ENCODE results near the gene ALOX15. TPM values are rescaled to one million over a fixed set of nuclear protein-coding genes. Genes with fewer than 3 reads are reported as not detected.

ALOX15 gene
- total RNA-seq, 1 experiment from 2014 or later: 0.50 TPM

- intact Hi-C loops (cut with micrococcal nuclease; ENCODE audit: unreplicated experiment): loop anchor here (2.0 kb wide), 1 partner anchor 18 kb away; no protein-coding TSS in a partner anchor
- H3K4me3 ChIP-seq (ENCODE audit: low read depth, low read length): peak overlapping the region; percentile 71
- peak overlapping the region; percentile 41 for H3K27ac Mint-ChIP-seq (ENCODE audit: unreplicated experiment)
- no peaks in the 10 kb centered on the region for H3K36me3 ChIP-seq (ENCODE audit: control insufficient read depth, insufficient read depth, low read length)
- H3K27me3 ChIP-seq (replicated peaks; ENCODE audit: control insufficient read depth, insufficient read depth, low read length): no peaks in the 10 kb centered on the region
- CTCF ChIA-PET: interaction anchor here (0.5 to 2.1 kb wide), 4 partner anchors 18 to 57 kb away, joined by 3 to 14 read pairs (median 7); partner anchors contain the start of gene ALOX15
- no peak for TF ChIP-seq CTCF (IDR thresholded peaks at IDR 0.05; ENCODE audit: insufficient read depth in 1 of 2, low read depth in 1 of 2, low read length in 1 of 2, severe bottlenecking in 1 of 2, unreplicated experiment in 1 of 2)
- H3K4me3 Mint-ChIP-seq (ENCODE audit: unreplicated experiment): peak overlapping the region; percentile 84
- no peaks in the 10 kb centered on the region for H3K9me3 Mint-ChIP-seq (ENCODE audit: unreplicated experiment)
- peaks cover 15% of the 10 kb centered on the region for H3K36me3 Mint-ChIP-seq (ENCODE audit: insufficient read depth, unreplicated experiment)
- BruUV-seq (replicated peaks): no TSS peak
- peaks cover 22% of the 10 kb centered on the region; the same call in 1 of the 2 replicates for H3K4me1 ChIP-seq
- H3K9me3 ChIP-seq: no peaks in the 10 kb centered on the region
- peaks cover 14% of the 10 kb centered on the region for H3K4me1 Mint-ChIP-seq (ENCODE audit: low read depth, unreplicated experiment)
- DNase-seq: peak; percentile 51 to 59
- no peaks in the 10 kb centered on the region for H3K27me3 Mint-ChIP-seq (ENCODE audit: insufficient read depth, unreplicated experiment)
- POLR2A ChIA-PET: interaction anchor here (1.3 to 2.0 kb wide), 2 partner anchors 14 to 25 kb away, joined by 10 to 19 read pairs; no protein-coding TSS in a partner anchor
Measured at GRCh38 chr17:4584917-4585637, 56.4 kb downstream of the ALOX15 start.

- peak within 1 kb of the TSS; percentile 75 for H3K27ac Mint-ChIP-seq (ENCODE audit: unreplicated experiment)
- Histone ChIP-seq H3K4me1 (peaks cover 22% of the 10 kb centered on the region; the same call in 1 of the 2 replicates), H3K9me3 (no peaks in the 10 kb centered on the region), H3K27me3 (replicated peaks; ENCODE audit: control insufficient read depth, insufficient read depth, low read length) (no peaks in the 10 kb centered on the region), H3K4me3 (ENCODE audit: low read depth, low read length) (peak within 1 kb of the TSS; percentile 71), H3K36me3 (ENCODE audit: control insufficient read depth, insufficient read depth, low read length) (no peaks in the 10 kb centered on the region)
- ChIA-PET CTCF (interaction anchor here (0.5 to 2.1 kb wide), 4 partner anchors 17 to 57 kb away, joined by 3 to 14 read pairs (median 7); partner anchors contain the start of gene ALOX15), POLR2A (interaction anchor here (0.6 to 2.0 kb wide), 4 partner anchors 10 to 856 kb away, joined by 3 to 19 read pairs (median 6); no protein-coding TSS in a partner anchor)
- no peaks in the 10 kb centered on the region for H3K9me3 Mint-ChIP-seq (ENCODE audit: unreplicated experiment)
- H3K4me1 Mint-ChIP-seq (ENCODE audit: low read depth, unreplicated experiment): peaks cover 12% of the 10 kb centered on the region
- no TSS peak for BruUV-seq (replicated peaks)
- no peak for TF ChIP-seq CTCF (IDR thresholded peaks at IDR 0.05; ENCODE audit: insufficient read depth in 1 of 2, low read depth in 1 of 2, low read length in 1 of 2, severe bottlenecking in 1 of 2, unreplicated experiment in 1 of 2)
- H3K27me3 Mint-ChIP-seq (ENCODE audit: insufficient read depth, unreplicated experiment): no peaks in the 10 kb centered on the region
- intact Hi-C loops (cut with micrococcal nuclease; ENCODE audit: unreplicated experiment): loop anchor here (2.0 kb wide), 1 partner anchor 18 kb away; no protein-coding TSS in a partner anchor
- peaks cover 13% of the 10 kb centered on the region for H3K36me3 Mint-ChIP-seq (ENCODE audit: insufficient read depth, unreplicated experiment)
- peak within 1 kb of the TSS; percentile 84 for H3K4me3 Mint-ChIP-seq (ENCODE audit: unreplicated experiment)
- DNase-seq: peak; percentile 65 to 76
Measured at GRCh38 chr17:4584101-4584916, 57.2 kb downstream of the ALOX15 start, which contains the start of gene SMTNL2. Gene SMTNL2 (plus strand): TSS chr17:4584529. CDS start chr17:4584606, 77 bp downstream.

GRCh38 chr17:4583782-4584100 is 57.7 kb downstream of the ALOX15 start:
- intact Hi-C loops (cut with micrococcal nuclease; ENCODE audit: unreplicated experiment): loop anchor here (2.0 kb wide), 1 partner anchor 17 kb away; no protein-coding TSS in a partner anchor
- peaks cover 19% of the 10 kb centered on the region; the same call in 1 of the 2 replicates for H3K4me1 ChIP-seq
- TSS peak; percentile 53 for BruUV-seq (replicated peaks)
- TF ChIP-seq CTCF (IDR thresholded peaks at IDR 0.05; ENCODE audit: insufficient read depth in 1 of 2, low read depth in 1 of 2, low read length in 1 of 2, severe bottlenecking in 1 of 2, unreplicated experiment in 1 of 2): peak; percentile 26 to 45
- peak overlapping the region; percentile 71 for H3K4me3 ChIP-seq (ENCODE audit: low read depth, low read length)
- ChIA-PET POLR2A (interaction anchor here (0.6 to 2.0 kb wide), 4 partner anchors 10 to 857 kb away, joined by 3 to 19 read pairs (median 6); no protein-coding TSS in a partner anchor), CTCF (interaction anchor here (1.7 to 2.1 kb wide), 2 partner anchors 17 to 26 kb away, joined by 11 to 14 read pairs; no protein-coding TSS in a partner anchor)
- no peaks in the 10 kb centered on the region for H3K27me3 ChIP-seq (replicated peaks; ENCODE audit: control insufficient read depth, insufficient read depth, low read length)
- H3K36me3 Mint-ChIP-seq (ENCODE audit: insufficient read depth, unreplicated experiment): peaks cover 13% of the 10 kb centered on the region
- no peaks in the 10 kb centered on the region for H3K36me3 ChIP-seq (ENCODE audit: control insufficient read depth, insufficient read depth, low read length)
- no peaks in the 10 kb centered on the region for H3K9me3 ChIP-seq
- H3K27me3 Mint-ChIP-seq (ENCODE audit: insufficient read depth, unreplicated experiment): no peaks in the 10 kb centered on the region
- peak overlapping the region; percentile 84 for H3K4me3 Mint-ChIP-seq (ENCODE audit: unreplicated experiment)
- peak; percentile 76 to 77 for DNase-seq
- H3K4me1 Mint-ChIP-seq (ENCODE audit: low read depth, unreplicated experiment): peaks cover 12% of the 10 kb centered on the region
- no peaks in the 10 kb centered on the region for H3K9me3 Mint-ChIP-seq (ENCODE audit: unreplicated experiment)
- peak overlapping the region; percentile 75 for H3K27ac Mint-ChIP-seq (ENCODE audit: unreplicated experiment)
